ENCODE measurements around the gene TTC13.

TTC13 gene

DNA sequence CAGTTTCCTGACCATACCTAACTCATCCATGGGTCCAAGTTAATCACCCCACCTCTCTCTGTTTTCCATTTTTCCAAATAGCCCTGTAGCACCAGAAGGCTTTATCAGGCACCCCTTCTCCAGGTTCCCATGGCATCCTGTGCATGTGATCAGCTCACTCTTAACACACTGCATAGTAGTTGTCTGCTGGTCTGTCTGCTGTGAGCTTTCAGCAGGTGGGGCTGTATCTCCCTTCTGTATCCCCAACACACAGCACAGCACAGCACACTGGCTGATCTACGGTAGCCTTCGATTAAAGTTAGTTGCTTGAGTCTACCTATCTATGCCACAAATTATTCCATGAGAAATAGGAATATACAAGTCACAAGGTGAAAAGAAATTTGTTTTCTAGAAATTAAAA is 56.0 kb downstream of the TTC13 start:
- TF ChIP-seq, protein P1, sequence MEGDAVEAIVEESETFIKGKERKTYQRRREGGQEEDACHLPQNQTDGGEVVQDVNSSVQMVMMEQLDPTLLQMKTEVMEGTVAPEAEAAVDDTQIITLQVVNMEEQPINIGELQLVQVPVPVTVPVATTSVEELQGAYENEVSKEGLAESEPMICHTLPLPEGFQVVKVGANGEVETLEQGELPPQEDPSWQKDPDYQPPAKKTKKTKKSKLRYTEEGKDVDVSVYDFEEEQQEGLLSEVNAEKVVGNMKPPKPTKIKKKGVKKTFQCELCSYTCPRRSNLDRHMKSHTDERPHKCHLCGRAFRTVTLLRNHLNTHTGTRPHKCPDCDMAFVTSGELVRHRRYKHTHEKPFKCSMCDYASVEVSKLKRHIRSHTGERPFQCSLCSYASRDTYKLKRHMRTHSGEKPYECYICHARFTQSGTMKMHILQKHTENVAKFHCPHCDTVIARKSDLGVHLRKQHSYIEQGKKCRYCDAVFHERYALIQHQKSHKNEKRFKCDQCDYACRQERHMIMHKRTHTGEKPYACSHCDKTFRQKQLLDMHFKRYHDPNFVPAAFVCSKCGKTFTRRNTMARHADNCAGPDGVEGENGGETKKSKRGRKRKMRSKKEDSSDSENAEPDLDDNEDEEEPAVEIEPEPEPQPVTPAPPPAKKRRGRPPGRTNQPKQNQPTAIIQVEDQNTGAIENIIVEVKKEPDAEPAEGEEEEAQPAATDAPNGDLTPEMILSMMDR (IDR thresholded peaks at IDR 0.05): no peak

DNA sequence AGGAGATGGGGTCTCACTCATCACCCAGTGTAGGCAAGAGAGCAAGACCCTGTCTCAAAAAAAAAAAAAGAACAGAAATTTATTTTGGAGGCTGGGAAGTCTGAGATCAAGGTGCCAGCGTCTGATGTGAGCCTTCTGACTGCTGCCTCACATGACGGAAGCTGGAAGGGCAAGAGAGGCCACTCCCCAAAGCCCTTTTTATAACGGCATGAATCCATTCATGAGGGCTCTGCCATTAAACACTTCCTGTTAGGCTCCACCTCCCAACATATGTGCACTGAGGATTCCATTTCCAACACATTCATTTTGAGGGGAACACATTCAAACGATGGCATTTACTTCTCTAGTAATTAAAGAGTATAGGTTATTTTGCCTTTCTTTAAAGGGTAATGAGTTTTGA is 59.5 kb downstream of the TTC13 start:
- TF ChIP-seq, protein P1 (IDR thresholded peaks at IDR 0.05): no peak

DNA sequence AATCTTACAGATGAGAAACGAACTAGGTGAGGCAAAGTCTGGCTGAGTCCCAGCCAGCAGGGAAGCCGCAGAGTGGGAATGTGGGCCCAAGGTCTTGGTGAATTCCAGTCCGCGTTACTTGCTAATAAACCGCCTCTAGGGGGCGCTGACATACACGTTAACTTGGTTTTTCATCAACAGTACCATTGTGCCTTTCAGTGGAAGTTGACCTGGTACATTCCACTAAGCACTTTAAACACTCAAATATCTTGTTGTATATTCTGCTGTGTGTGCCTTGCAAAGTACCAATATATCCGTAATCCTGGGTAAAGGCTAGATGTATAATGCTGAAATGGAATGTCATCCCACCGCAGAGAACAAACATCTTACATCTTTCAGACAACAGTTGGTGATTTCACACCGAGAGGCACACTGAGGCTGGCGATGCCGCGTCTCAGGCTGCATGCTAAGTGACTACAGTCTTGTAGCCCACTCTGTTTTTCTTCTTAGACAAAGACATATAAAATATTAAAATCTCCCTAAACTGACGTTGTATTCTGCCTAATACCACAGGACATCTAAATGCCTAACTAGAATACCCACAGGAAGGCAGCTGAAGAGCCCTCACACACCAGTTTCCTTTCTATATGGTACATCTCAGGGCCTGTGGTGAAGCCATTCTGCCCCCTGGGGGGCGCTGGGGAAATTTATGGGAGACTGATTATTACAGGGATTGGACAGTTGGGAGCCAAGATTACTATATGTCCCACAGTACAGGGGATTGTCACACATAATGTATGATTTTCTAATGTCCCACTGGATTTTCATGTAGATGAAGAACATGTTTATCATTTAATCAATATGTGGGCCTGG is 61.2 kb downstream of the TTC13 start:
- TF ChIP-seq, protein P1 (IDR thresholded peaks at IDR 0.05): peak; percentile 86

GRCh38 chr1:230916587-230917283 is 61.9 kb downstream of the TTC13 start:
- TF ChIP-seq, protein P1 (IDR thresholded peaks at IDR 0.05): no peak

DNA sequence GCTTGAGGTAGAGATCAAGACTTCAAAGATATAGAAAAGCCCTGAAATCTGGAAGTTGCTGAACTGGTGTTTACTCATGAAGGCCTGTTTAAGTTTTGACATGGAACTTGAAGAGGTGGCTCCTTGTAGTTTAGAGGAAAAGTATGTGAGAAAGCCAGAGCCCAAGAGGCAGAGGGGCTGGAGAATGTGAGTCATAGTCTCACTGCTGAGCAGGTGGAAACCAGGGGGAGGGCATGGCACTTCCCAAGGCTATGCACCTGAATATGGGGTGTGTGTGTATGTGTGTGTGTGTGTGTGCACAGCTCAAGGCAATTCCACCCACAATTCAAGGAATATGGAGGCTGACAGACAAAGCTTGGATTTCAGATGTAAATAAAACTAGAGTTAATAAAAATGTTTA is 63.6 kb downstream of the TTC13 start:
- TF ChIP-seq, protein P1 (IDR thresholded peaks at IDR 0.05): no peak

GRCh38 chr1:230913496-230913895 is 65.2 kb downstream of the TTC13 start:
- TF ChIP-seq, protein P1 (IDR thresholded peaks at IDR 0.05): no peak

DNA sequence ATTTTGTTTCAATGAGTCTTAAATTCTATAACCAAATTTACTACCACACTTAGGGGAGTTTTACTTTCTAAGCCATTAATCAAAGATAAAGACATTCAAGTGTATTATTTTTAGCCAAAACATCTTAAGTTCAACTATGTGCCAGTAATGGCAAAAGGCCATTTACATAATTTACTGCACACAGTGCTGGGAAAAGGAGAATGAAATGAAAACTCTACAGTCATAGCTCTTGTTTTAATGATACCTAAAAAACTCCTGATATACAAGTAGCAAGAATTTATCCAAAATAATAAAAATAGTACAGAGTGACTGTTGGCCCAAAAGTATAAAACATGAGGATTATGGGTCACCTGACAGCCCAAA is 67.9 kb downstream of the TTC13 start:
- TF ChIP-seq, protein P1 (IDR thresholded peaks at IDR 0.05): no peak
